ENCODE measurements around the gene GPRC5A. TPM values are rescaled to one million over a fixed set of nuclear protein-coding genes. Genes with fewer than 3 reads are reported as not detected.

The GPRC5A gene
- polyA plus RNA-seq, 1 experiment: 118 TPM

DNA sequence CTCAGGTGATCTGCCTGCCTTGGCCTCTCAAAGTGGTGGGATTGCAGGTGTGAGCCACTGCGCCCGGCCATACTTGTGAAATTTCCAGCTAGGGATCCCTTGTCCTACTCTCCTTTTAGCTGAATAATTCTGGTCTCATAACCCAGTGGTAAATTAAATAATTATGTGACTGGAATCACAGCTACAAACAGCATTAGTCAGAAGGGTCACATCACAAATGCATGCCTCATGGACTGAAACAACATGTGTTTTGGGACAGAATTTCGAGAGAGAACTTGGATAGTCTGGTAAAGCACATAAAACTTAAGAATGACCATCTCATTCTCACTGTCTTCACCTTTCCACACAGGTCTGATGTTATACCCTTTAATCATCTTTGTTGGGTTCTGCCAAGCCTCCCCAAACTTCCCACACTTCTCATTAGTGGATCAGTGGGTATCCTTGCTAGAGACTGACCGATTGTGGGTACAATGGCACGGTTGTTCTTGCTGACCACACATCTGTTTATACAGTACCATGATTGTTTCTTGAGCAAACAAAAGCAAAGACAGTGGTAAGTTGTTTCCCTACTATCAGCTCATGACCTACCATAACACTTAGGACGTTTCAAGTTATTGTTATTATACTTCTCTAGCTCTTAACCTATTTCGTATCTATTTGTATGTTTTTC lies 55.5 kb downstream of the GPRC5A start:
- Histone ChIP-seq H3K9me3 (ENCODE audit: control insufficient read depth, insufficient read depth, low read length) (no peaks in the 10 kb centered on the region), H3K4me3 (ENCODE audit: low read depth, low read length) (no peak overlapping the region), H3K27me3 (ENCODE audit: control insufficient read depth, insufficient read depth, low read length) (no peaks in the 10 kb centered on the region), H3K27ac (ENCODE audit: low read depth, low read length) (no peak overlapping the region)
- no peak for DNase-seq (ENCODE audit: low read depth, low spot score)
- ChIA-PET CTCF (no interaction called here), POLR2A (interaction anchor here (0.6 kb wide), 1 partner anchor 103 kb away, joined by 5 read pairs; no protein-coding TSS in a partner anchor)
- TF ChIP-seq, protein P1, sequence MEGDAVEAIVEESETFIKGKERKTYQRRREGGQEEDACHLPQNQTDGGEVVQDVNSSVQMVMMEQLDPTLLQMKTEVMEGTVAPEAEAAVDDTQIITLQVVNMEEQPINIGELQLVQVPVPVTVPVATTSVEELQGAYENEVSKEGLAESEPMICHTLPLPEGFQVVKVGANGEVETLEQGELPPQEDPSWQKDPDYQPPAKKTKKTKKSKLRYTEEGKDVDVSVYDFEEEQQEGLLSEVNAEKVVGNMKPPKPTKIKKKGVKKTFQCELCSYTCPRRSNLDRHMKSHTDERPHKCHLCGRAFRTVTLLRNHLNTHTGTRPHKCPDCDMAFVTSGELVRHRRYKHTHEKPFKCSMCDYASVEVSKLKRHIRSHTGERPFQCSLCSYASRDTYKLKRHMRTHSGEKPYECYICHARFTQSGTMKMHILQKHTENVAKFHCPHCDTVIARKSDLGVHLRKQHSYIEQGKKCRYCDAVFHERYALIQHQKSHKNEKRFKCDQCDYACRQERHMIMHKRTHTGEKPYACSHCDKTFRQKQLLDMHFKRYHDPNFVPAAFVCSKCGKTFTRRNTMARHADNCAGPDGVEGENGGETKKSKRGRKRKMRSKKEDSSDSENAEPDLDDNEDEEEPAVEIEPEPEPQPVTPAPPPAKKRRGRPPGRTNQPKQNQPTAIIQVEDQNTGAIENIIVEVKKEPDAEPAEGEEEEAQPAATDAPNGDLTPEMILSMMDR (IDR thresholded peaks at IDR 0.05; ENCODE audit: low read depth, low read length): no peak

DNA sequence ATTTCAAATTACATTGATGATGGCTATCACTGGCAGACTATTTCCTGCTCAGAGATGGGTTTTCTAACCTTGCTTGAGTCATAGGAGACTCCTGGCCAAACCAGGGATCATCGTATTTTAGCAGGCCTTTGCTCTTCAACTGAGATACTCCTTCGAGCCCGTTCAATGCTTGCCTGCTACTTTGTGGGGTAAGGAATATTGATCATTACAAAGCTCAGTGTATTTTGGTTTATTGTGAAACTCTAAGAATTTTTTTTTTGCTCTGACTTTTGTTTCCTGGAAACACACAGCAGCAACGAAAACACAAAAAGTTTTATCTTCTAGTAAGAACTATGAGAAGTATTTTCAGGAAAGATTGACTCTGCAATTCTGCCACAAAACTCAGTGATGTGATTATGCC lies 56.5 kb downstream of the GPRC5A start:
- ChIA-PET CTCF (interaction anchor here (0.5 kb wide), 1 partner anchor 188 kb away, joined by 6 read pairs; no protein-coding TSS in a partner anchor), POLR2A (no interaction called here)
- TF ChIP-seq, protein P1 (IDR thresholded peaks at IDR 0.05; ENCODE audit: low read depth, low read length): no peak
- no peaks in the 10 kb centered on the region for H3K27me3 ChIP-seq (ENCODE audit: control insufficient read depth, insufficient read depth, low read length)
- no peak overlapping the region for H3K27ac ChIP-seq (ENCODE audit: low read depth, low read length)
- H3K9me3 ChIP-seq (ENCODE audit: control insufficient read depth, insufficient read depth, low read length): no peaks in the 10 kb centered on the region
- no peak overlapping the region for H3K4me3 ChIP-seq (ENCODE audit: low read depth, low read length)
- DNase-seq (ENCODE audit: low read depth, low spot score): no peak

DNA sequence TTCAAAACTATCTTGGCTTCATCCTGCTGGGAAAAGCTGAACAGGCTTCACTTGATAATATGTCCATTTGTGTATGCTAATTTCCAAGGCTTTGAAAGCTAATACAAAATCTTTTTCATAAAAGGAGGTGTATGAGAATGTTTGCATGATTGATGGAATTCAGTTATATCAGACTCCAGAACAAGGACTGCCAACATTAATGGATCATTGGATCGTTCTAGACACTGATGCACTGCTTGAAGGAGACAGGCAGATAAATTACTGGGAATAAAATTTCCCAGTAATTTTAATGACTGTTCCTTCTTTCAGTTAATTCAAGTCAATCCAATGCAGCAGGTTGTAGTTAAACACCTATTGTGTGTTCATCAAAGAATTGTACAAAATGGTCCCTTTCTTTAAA lies 60.1 kb downstream of the GPRC5A start:
- Histone ChIP-seq H3K27me3 (ENCODE audit: control insufficient read depth, insufficient read depth, low read length) (no peaks in the 10 kb centered on the region), H3K27ac (ENCODE audit: low read depth, low read length) (no peak overlapping the region), H3K9me3 (ENCODE audit: control insufficient read depth, insufficient read depth, low read length) (no peaks in the 10 kb centered on the region), H3K4me3 (ENCODE audit: low read depth, low read length) (no peak overlapping the region)
- TF ChIP-seq, protein P1 (IDR thresholded peaks at IDR 0.05; ENCODE audit: low read depth, low read length): no peak
- ChIA-PET CTCF (interaction anchor here (0.8 kb wide), 1 partner anchor 38 kb away, joined by 3 read pairs; no protein-coding TSS in a partner anchor), POLR2A (no interaction called here)
- no peak for DNase-seq (ENCODE audit: low read depth, low spot score)

DNA sequence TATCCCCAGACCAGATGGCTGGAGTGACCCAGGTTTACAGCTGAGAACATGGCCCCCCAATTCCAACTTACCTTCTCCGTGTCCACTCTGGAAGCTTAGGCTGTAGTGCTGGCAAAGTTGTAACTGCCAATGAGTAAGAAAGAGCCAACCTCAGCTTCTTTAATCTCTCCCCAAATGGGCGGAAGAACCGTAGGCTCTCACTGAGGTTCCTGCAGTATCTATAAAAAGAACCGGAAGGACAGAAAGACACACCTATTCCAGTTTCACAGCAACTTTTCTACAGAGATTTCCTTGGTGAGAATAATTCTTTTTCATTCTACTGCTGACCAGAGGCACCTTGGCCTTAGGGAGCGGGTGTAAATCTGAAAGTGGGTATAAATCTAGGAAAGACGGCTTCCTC lies 60.7 kb downstream of the GPRC5A start, which contains the start of gene GPRC5D:
Gene GPRC5D, minus strand, starts transcription at position 135 of the 400 bp plus-strand sequence. CDS start 1,786 bp downstream, outside the sequence.
- Histone ChIP-seq H3K9me3 (ENCODE audit: control insufficient read depth, insufficient read depth, low read length) (no peaks in the 10 kb centered on the region), H3K27me3 (ENCODE audit: control insufficient read depth, insufficient read depth, low read length) (no peaks in the 10 kb centered on the region), H3K4me3 (ENCODE audit: low read depth, low read length) (no peak within 1 kb of the TSS), H3K27ac (ENCODE audit: low read depth, low read length) (no peak within 1 kb of the TSS)
- no peak for DNase-seq (ENCODE audit: low read depth, low spot score)
- ChIA-PET POLR2A (no interaction called here), CTCF (interaction anchor here (0.8 kb wide), 1 partner anchor 37 kb away, joined by 3 read pairs; no protein-coding TSS in a partner anchor)
- TF ChIP-seq, protein P1 (IDR thresholded peaks at IDR 0.05; ENCODE audit: low read depth, low read length): no peak

DNA sequence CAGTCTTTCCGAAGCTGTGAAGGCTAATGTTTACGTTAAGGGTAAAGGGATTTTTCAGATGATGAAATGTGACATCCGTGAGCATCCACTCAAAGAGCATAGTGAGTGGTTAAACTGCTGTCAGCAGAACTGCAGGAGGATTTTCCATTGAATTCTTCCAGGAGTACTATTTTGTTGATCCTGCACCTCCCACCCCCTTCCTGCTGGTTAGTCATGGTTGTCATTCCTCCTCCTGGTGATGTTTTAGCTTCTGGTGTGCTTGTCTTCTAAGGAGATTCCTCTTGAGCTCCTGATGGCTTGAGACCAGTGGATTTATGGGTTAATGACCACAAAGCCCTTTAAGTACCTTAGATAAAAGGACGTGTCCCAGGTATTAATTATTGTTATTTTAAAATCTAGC lies 63.0 kb downstream of the GPRC5A start:
- no peak overlapping the region for H3K27ac ChIP-seq (ENCODE audit: low read depth, low read length)
- H3K4me3 ChIP-seq (ENCODE audit: low read depth, low read length): no peak overlapping the region
- ChIA-PET POLR2A (no interaction called here), CTCF (interaction anchor here (1.1 to 1.2 kb wide), 2 partner anchors 166 to 301 kb away, joined by 3 read pairs; no protein-coding TSS in a partner anchor)
- TF ChIP-seq, protein P1 (IDR thresholded peaks at IDR 0.05; ENCODE audit: low read depth, low read length): no peak
- H3K9me3 ChIP-seq (ENCODE audit: control insufficient read depth, insufficient read depth, low read length): no peaks in the 10 kb centered on the region
- H3K27me3 ChIP-seq (ENCODE audit: control insufficient read depth, insufficient read depth, low read length): no peaks in the 10 kb centered on the region
- no peak for DNase-seq (ENCODE audit: low read depth, low spot score)
